ENCODE measurements around the gene NXPE3. TPM values are rescaled to one million over a fixed set of nuclear protein-coding genes. Genes with fewer than 3 reads are reported as not detected.

Gene NXPE3
- total and polyA plus RNA-seq, 4 donors: 4.5 to 14.2 (median 8.0) TPM

DNA sequence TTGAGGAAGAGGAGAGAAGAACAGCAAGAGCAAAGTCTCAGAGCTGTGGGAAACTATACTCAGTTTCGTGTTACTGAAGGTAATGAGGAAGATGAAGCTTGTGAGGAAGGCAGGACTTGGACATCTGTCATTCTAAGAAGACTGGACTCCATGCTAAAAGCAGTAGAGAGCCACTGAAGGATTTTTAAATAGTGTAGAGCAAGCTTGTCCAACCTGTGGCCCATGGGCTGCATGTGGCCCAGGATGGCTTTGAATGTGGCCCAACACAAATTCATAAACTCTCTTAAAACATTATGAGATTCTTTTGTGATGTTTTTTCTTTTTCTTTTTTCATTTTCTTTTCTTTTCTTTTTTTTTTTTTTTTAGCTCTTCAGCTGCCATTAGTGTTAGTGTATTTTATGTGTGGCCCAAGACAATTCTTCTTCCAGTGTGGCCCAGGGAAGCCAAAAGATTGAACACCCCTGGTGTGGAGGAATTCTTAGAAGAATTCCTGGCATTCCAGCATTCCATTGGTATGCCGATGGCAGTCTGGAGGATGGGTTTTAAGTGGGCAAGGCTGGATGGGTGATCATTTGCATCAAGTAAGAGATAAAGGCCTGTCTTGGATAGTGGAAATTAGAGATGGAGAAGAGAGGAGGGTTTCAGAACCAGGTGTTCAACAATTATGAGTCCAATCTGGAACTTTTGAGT, 63.4 kb downstream of the NXPE3 start:
- TF ChIP-seq, protein P1, sequence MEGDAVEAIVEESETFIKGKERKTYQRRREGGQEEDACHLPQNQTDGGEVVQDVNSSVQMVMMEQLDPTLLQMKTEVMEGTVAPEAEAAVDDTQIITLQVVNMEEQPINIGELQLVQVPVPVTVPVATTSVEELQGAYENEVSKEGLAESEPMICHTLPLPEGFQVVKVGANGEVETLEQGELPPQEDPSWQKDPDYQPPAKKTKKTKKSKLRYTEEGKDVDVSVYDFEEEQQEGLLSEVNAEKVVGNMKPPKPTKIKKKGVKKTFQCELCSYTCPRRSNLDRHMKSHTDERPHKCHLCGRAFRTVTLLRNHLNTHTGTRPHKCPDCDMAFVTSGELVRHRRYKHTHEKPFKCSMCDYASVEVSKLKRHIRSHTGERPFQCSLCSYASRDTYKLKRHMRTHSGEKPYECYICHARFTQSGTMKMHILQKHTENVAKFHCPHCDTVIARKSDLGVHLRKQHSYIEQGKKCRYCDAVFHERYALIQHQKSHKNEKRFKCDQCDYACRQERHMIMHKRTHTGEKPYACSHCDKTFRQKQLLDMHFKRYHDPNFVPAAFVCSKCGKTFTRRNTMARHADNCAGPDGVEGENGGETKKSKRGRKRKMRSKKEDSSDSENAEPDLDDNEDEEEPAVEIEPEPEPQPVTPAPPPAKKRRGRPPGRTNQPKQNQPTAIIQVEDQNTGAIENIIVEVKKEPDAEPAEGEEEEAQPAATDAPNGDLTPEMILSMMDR (IDR thresholded peaks at IDR 0.05; ENCODE audit: control extremely low read depth, extremely low read depth): no peak
- Histone ChIP-seq H3K9ac (ENCODE audit: insufficient read depth in 1 of 2, low read length in 2 of 2) (no peak overlapping the region), H3K4me3 (no peak overlapping the region), H3K27me3 (ENCODE audit: control insufficient read depth in 3 of 3, insufficient read depth in 3 of 3, low read length in 2 of 3) (no peaks in the 10 kb centered on the region), H3K4me1 (ENCODE audit: control insufficient read depth in 5 of 5, insufficient read depth in 5 of 5, low read length in 5 of 5) (peaks cover 0 to 3% (median 0%) of the 10 kb centered on the region in 5 donors), H3K9me3 (ENCODE audit: control insufficient read depth in 4 of 4, insufficient read depth in 3 of 4, low read length in 3 of 4) (no peaks in the 10 kb centered on the region), H3K36me3 (ENCODE audit: control insufficient read depth in 4 of 4, insufficient read depth in 4 of 4, low read length in 4 of 4) (no peaks in the 10 kb centered on the region), H3K27ac (ENCODE audit: low read depth in 1 of 2, low read length in 1 of 2) (no peak overlapping the region)
- ATAC-seq (ENCODE audit: insufficient read depth, low FRiP score) (no peak), DNase-seq (no peak)
- WGBS, 2 donors: 73 to 85% methylated on average over 2 of the region's 2 CpGs

DNA sequence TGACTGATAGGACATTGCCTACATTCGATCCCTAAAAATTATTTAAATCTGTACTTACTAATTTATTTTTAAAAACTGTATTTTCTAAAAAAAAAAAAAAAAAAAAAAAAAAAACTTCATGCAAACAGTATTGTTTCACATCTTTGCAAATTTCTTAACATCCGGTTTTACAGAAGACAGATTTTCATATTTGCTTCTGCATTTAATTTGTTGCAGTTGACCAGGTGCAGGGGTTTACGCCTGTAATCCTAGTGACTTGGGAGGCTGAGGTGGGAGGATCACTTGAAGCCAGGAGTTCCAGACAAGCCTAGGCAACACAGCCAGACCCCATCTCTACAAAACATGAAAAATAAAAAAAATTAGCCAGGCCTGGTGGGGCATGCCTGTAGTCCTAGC, 63.9 kb downstream of the NXPE3 start:
- Histone ChIP-seq H3K4me1 (ENCODE audit: control insufficient read depth in 5 of 5, insufficient read depth in 5 of 5, low read length in 5 of 5) (peaks cover 0 to 6% (median 5%) of the 10 kb centered on the region in 5 donors), H3K4me3 (no peak overlapping the region), H3K27ac (ENCODE audit: low read depth in 1 of 2, low read length in 1 of 2) (no peak overlapping the region), H3K27me3 (ENCODE audit: control insufficient read depth in 3 of 3, insufficient read depth in 3 of 3, low read length in 2 of 3) (no peaks in the 10 kb centered on the region), H3K9me3 (ENCODE audit: control insufficient read depth in 4 of 4, insufficient read depth in 3 of 4, low read length in 3 of 4) (no peaks in the 10 kb centered on the region), H3K36me3 (ENCODE audit: control insufficient read depth in 4 of 4, insufficient read depth in 4 of 4, low read length in 4 of 4) (no peaks in the 10 kb centered on the region), H3K9ac (ENCODE audit: insufficient read depth in 1 of 2, low read length in 2 of 2) (no peak overlapping the region)
- ATAC-seq (ENCODE audit: insufficient read depth, low FRiP score): no peak
- WGBS, 2 donors: 75 to 90% methylated on average over 3 of the region's 3 CpGs
- TF ChIP-seq, protein P1 (IDR thresholded peaks at IDR 0.05; ENCODE audit: control extremely low read depth, extremely low read depth): no peak
- DNase-seq: no peak

DNA sequence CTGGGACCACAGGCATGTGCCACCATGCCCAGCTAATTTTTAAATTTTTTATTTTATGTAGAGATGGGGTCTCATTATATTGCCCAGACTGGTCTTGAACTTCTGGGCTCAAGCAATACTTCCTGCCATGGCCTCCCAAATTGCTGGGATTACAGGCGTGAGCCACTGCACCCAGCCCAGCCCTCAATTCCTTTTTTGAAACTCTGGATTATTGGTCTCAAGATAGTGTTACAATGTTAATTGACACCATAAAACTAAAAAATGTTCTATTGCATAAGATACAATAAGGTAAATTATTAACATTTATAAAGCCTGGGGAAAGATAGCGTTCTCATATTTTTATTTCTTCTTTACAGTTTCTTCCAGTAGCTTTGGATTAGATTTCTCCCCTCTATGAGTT, 66.4 kb downstream of the NXPE3 start:
- Histone ChIP-seq H3K27ac (ENCODE audit: low read depth in 1 of 2, low read length in 1 of 2) (no peak overlapping the region), H3K36me3 (ENCODE audit: control insufficient read depth in 4 of 4, insufficient read depth in 4 of 4, low read length in 4 of 4) (no peaks in the 10 kb centered on the region), H3K9ac (ENCODE audit: insufficient read depth in 1 of 2, low read length in 2 of 2) (no peak overlapping the region), H3K4me1 (ENCODE audit: control insufficient read depth in 5 of 5, insufficient read depth in 5 of 5, low read length in 5 of 5) (peaks cover 0 to 14% (median 6%) of the 10 kb centered on the region in 5 donors), H3K9me3 (ENCODE audit: control insufficient read depth in 4 of 4, insufficient read depth in 3 of 4, low read length in 3 of 4) (no peaks in the 10 kb centered on the region), H3K27me3 (ENCODE audit: control insufficient read depth in 3 of 3, insufficient read depth in 3 of 3, low read length in 2 of 3) (no peaks in the 10 kb centered on the region), H3K4me3 (no peak overlapping the region)
- TF ChIP-seq, protein P1 (IDR thresholded peaks at IDR 0.05; ENCODE audit: control extremely low read depth, extremely low read depth): no peak
- 92% methylated on average over 2 of the region's 2 CpGs for WGBS, 2 donors
- DNase-seq (no peak), ATAC-seq (ENCODE audit: insufficient read depth, low FRiP score) (no peak)
